Measurements from ENCODE around the gene PRAMEF1.

DNA sequence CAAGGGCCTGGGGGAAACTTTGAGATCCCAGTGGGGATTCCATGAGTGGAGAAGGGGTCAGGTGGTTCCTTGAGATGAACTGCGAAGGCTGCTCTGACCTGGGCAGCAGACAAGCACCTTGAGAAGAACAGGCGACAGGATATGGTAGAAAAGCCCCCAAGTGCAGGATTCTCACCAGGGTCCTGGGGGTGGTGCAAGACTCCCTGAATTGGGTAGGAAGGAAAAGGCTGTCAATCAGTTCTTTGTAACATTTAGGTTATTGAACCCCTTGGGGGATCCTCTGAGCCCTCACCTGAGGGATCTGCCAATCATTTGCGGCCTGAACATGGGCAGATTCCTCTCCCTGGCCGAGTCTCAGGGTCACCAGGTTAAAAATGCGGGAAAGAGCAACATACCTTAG, 20.0 kb upstream of the PRAMEF1 start:
- TF ChIP-seq, protein P1, sequence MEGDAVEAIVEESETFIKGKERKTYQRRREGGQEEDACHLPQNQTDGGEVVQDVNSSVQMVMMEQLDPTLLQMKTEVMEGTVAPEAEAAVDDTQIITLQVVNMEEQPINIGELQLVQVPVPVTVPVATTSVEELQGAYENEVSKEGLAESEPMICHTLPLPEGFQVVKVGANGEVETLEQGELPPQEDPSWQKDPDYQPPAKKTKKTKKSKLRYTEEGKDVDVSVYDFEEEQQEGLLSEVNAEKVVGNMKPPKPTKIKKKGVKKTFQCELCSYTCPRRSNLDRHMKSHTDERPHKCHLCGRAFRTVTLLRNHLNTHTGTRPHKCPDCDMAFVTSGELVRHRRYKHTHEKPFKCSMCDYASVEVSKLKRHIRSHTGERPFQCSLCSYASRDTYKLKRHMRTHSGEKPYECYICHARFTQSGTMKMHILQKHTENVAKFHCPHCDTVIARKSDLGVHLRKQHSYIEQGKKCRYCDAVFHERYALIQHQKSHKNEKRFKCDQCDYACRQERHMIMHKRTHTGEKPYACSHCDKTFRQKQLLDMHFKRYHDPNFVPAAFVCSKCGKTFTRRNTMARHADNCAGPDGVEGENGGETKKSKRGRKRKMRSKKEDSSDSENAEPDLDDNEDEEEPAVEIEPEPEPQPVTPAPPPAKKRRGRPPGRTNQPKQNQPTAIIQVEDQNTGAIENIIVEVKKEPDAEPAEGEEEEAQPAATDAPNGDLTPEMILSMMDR (IDR thresholded peaks at IDR 0.05), result no peak
- no peak for TF ChIP-seq EP300 (IDR thresholded peaks at IDR 0.05)
- no peak for TF ChIP-seq POLR2A (IDR thresholded peaks at IDR 0.05)
